Retinal pigment epithelial cell (primary cell): ENCODE data around the gene KCNQ1.

Source experiments
- DNase-seq: peaks from one replicate; pipeline ENCODE4 v3.0.0-alpha.2; 2010; ENCODE audit warnings: low read depth
- H3K4me3 ChIP-seq: 2 replicates; pipeline ENCODE4 v1.5.1; 2011; ENCODE audit warnings: mild to moderate bottlenecking, low read length, control low read depth, moderate library complexity
- CTCF ChIP-seq: conservative IDR thresholded peaks from 2 replicates; pipeline ENCODE4 v1.5.1; 2011; ENCODE audit warnings: low read depth, low read length, control low read depth, inconsistent platforms

KCNQ1 gene

GRCh38 chr11:2802389-2803185 is 357.8 kb downstream of the KCNQ1 start:
- no peak overlapping the region for H3K4me3 ChIP-seq
- DNase-seq, result no peak
- TF ChIP-seq CTCF, result no peak

GRCh38 chr11:2803186-2804091 is 358.6 kb downstream of the KCNQ1 start:
- TF ChIP-seq CTCF, result no peak
- DNase-seq, result no peak
- no peak overlapping the region for H3K4me3 ChIP-seq

- no peak for DNase-seq
- H3K4me3 ChIP-seq, result no peak overlapping the region
- no peak for TF ChIP-seq CTCF
These were observed 359.4 kb downstream of the KCNQ1 start for GRCh38 chr11:2804189-2804588.

- DNase-seq, result no peak
- no peak for TF ChIP-seq CTCF
These were observed 360.0 kb downstream of the KCNQ1 start for GRCh38 chr11:2804701-2805387.

GRCh38 chr11:2805388-2806056 is 360.7 kb downstream of the KCNQ1 start:
- H3K4me3 ChIP-seq, result no peak overlapping the region
- peak; percentile 84 for DNase-seq
- no peak for TF ChIP-seq CTCF

More at GRCh38 chr11:2804701-2805387, 360.0 kb downstream of the KCNQ1 start:
- H3K4me3 ChIP-seq, result no peak overlapping the region

GRCh38 chr11:2806351-2807024 is 361.7 kb downstream of the KCNQ1 start:
- H3K4me3 ChIP-seq, result no peak overlapping the region
- no peak for DNase-seq
- TF ChIP-seq CTCF, result no peak
